OCI-LY7 (cell line): ENCODE results near the gene ACIN1. TPM values are rescaled to one million over a fixed set of nuclear protein-coding genes. Genes with fewer than 3 reads are reported as not detected.
"Not testable (repeated sequence)": the region's sequence is repeated elsewhere in the genome, so short reads cannot be mapped to it uniquely, and the experiment has no call there.

Source experiments
- BruUV-seq: library from RNA; stranded (reverse); fragments of 400-500 nt; replicated peaks from 2 replicates; lab custom pipeline; 2021; lab: Mats Ljungman, UMichigan
- CTCF ChIA-PET: fragments of 300-600 bp; sonication (Branson Sonifier 250); formaldehyde crosslinking; loops from one replicate; lab custom pipeline; 2022; ENCODE audit warnings: antibody characterized with exemption; ENCODE audit not compliant: unreplicated experiment; lab: Charles Lee
- POLR2A ChIA-PET: fragments of 300-600 bp; sonication (Branson Sonifier 250); formaldehyde crosslinking; loops from one replicate; lab custom pipeline; 2022; ENCODE audit warnings: antibody characterized with exemption; lab: Charles Lee
- DNase-seq: peaks from one replicate; pipeline ENCODE4 v3.0.0-alpha.2; 2015; ENCODE audit warnings: low spot score
- H2AFZ ChIP-seq: fragments of 200-600 bp; sonication (generic), shearing (Covaris generic); 2 replicates; pipeline ENCODE4 v1.6.1; 2014; ENCODE audit warnings: mild to moderate bottlenecking, antibody characterized with exemption, low read length, moderate library complexity
- H3K27ac ChIP-seq: fragments of 200-600 bp; sonication (generic); 2 replicates; pipeline ENCODE4 v1.5.1; 2014; ENCODE audit warnings: mixed run types, low read depth, mild to moderate bottlenecking, moderate library complexity, low read length, inconsistent platforms; ENCODE audit not compliant: poor library complexity, severe bottlenecking
- H3K36me3 ChIP-seq: fragments of 200-600 bp; sonication (generic); 2 replicates; pipeline ENCODE4 v1.6.1; 2014; ENCODE audit warnings: mild to moderate bottlenecking, antibody characterized with exemption, low read length, moderate library complexity, mixed read lengths; ENCODE audit not compliant: insufficient read depth
- H3K4me1 ChIP-seq: fragments of 200-600 bp; sonication (generic); 2 replicates; pipeline ENCODE4 v1.5.1; 2014; ENCODE audit warnings: mild to moderate bottlenecking, low read length; ENCODE audit not compliant: insufficient read depth, poor library complexity, severe bottlenecking
- H3K4me2 ChIP-seq: fragments of 200-600 bp; sonication (generic); 2 replicates; pipeline ENCODE4 v1.6.1; 2014; ENCODE audit warnings: mild to moderate bottlenecking, low read length
- H3K4me3 ChIP-seq: fragments of 200-600 bp; sonication (generic); 2 replicates; pipeline ENCODE4 v1.5.1; 2014; ENCODE audit warnings: mild to moderate bottlenecking, low read depth, low read length; ENCODE audit not compliant: poor library complexity, severe bottlenecking
- H3K79me2 ChIP-seq: fragments of 200-600 bp; sonication (generic); 2 replicates; pipeline ENCODE4 v1.6.1; 2016; ENCODE audit warnings: low read depth, mild to moderate bottlenecking, low read length, moderate library complexity, mixed read lengths; ENCODE audit not compliant: insufficient read depth
- H3K9me2 ChIP-seq: fragments of 200-600 bp; sonication (generic); 2 replicates; pipeline ENCODE4 v1.6.1; 2016; ENCODE audit warnings: mild to moderate bottlenecking, low read length, mixed read lengths; ENCODE audit not compliant: insufficient read depth
- H3K9me3 ChIP-seq: fragments of 200-600 bp; sonication (generic); 2 replicates; pipeline ENCODE4 v1.6.1; 2014; ENCODE audit warnings: mild to moderate bottlenecking, mixed run types, low read length, mixed read lengths
- H4K20me1 ChIP-seq: fragments of 200-600 bp; sonication (generic); 2 replicates; pipeline ENCODE4 v1.6.1; 2014; ENCODE audit warnings: mild to moderate bottlenecking, antibody characterized with exemption, low read length, moderate library complexity, mixed read lengths; ENCODE audit not compliant: insufficient read depth
- EZH2phosphoT487 ChIP-seq: fragments of 200-600 bp; sonication (generic); IDR thresholded peaks from 2 replicates; pipeline ENCODE4 v1.6.1; 2018; ENCODE audit warnings: low read depth, borderline replicate concordance, mild to moderate bottlenecking, mixed run types, antibody characterized with exemption, low read length, moderate library complexity, mixed read lengths
- intact Hi-C: fragments of 100-400 bp; cut with micrococcal nuclease; formaldehyde crosslinking; loops from one replicate; pipeline ENCODE4 v1.10.0; 2022; ENCODE audit not compliant: unreplicated experiment
- total RNA-seq, 2 experiments: library from RNA; depleted of rRNA in 1 of 2; stranded (reverse); fragments of >200 nt in 1 of 2; shearing (Covaris generic) in 1 of 2; gene quantifications; 2 replicates each; pipeline ENCODE4 v1.2.3, GENCODE V29; 2014 to 2022
- TF ChIP-seq, protein P1 (sequence below): fragments of 200-600 bp; sonication (generic); conservative IDR thresholded peaks from 2 replicates; pipeline ENCODE4 v1.5.1; 2014; ENCODE audit warnings: mild to moderate bottlenecking, antibody characterized with exemption, low read length, moderate library complexity, mixed read lengths

Gene ACIN1
- total RNA-seq, 2 experiments from 2014 or later = 107 to 206 TPM

DNA sequence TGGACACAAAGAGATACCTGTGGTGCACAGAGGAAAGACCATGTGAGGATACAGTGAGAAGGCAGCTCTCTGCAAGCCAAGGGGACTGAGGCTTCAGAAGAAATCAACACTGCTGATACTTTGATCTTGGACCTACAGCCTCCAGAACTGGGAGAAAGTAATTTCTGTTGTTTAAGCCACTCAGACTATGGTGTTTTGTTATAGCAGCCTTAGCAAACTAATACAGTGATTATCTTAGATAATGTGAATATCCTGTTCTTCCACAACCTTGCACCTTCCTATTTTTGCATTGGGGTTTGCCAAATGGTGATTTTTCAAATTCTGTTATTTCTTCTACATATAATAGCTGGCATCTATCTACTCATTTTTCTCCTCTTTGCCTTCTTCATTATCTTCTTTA is 76.8 kb downstream of the ACIN1 start:
- no peaks in the 10 kb centered on the region for H4K20me1 ChIP-seq
- H3K27ac ChIP-seq = no peak overlapping the region
- POLR2A ChIA-PET = interaction anchor here (2.6 kb wide), 1 partner anchor 12 kb away, joined by 8 read pairs; no protein-coding TSS in a partner anchor
- H3K36me3 ChIP-seq = no peaks in the 10 kb centered on the region
- no peaks in the 10 kb centered on the region for H3K79me2 ChIP-seq
- no peak overlapping the region for H2AFZ ChIP-seq
- DNase-seq = no peak
- intact Hi-C loops = no loop called here
- H3K9me2 ChIP-seq = no peaks in the 10 kb centered on the region
- no peaks in the 10 kb centered on the region for H3K9me3 ChIP-seq
- no TSS peak for BruUV-seq
- H3K4me2 ChIP-seq = no peak overlapping the region
- H3K4me3 ChIP-seq = no peak overlapping the region
- TF ChIP-seq, protein P1, sequence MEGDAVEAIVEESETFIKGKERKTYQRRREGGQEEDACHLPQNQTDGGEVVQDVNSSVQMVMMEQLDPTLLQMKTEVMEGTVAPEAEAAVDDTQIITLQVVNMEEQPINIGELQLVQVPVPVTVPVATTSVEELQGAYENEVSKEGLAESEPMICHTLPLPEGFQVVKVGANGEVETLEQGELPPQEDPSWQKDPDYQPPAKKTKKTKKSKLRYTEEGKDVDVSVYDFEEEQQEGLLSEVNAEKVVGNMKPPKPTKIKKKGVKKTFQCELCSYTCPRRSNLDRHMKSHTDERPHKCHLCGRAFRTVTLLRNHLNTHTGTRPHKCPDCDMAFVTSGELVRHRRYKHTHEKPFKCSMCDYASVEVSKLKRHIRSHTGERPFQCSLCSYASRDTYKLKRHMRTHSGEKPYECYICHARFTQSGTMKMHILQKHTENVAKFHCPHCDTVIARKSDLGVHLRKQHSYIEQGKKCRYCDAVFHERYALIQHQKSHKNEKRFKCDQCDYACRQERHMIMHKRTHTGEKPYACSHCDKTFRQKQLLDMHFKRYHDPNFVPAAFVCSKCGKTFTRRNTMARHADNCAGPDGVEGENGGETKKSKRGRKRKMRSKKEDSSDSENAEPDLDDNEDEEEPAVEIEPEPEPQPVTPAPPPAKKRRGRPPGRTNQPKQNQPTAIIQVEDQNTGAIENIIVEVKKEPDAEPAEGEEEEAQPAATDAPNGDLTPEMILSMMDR = no peak
- no peak for TF ChIP-seq EZH2phosphoT487
- H3K4me1 ChIP-seq = no peaks in the 10 kb centered on the region
- CTCF ChIA-PET = no interaction called here

DNA sequence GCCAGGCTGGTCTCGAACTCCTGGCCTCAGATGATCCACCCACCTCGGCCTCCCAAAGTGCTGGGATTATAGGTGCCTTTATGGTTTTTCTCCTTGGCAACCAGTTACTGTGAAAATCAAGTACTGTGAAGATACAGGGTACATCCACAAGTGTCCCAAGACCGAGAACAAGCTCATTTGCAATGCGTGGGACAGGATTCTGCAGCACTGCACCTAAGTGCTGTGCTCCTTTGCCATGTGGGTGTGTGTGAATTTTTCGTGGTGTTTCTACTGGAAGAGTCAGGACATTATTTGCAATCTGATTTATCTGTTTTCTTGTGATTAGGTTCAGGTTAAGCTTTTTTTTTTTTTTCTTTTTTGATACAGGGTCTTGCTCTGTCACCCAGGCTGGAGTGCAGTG is 77.8 kb downstream of the ACIN1 start:
- H4K20me1 ChIP-seq = no peaks in the 10 kb centered on the region
- H3K36me3 ChIP-seq = no peaks in the 10 kb centered on the region
- intact Hi-C loops = no loop called here
- H3K4me1 ChIP-seq = no peaks in the 10 kb centered on the region
- no peak overlapping the region for H3K27ac ChIP-seq
- H2AFZ ChIP-seq = no peak overlapping the region
- CTCF ChIA-PET = no interaction called here
- BruUV-seq = no TSS peak
- H3K9me3 ChIP-seq = no peaks in the 10 kb centered on the region
- H3K4me2 ChIP-seq = no peak overlapping the region
- no peak overlapping the region for H3K4me3 ChIP-seq
- no peaks in the 10 kb centered on the region for H3K79me2 ChIP-seq
- DNase-seq = no peak
- no peaks in the 10 kb centered on the region for H3K9me2 ChIP-seq
- POLR2A ChIA-PET = interaction anchor here (0.7 to 2.6 kb wide), 2 partner anchors 11 to 59 kb away, joined by 3 to 8 read pairs; no protein-coding TSS in a partner anchor
- TF ChIP-seq, protein P1 = no peak
- TF ChIP-seq EZH2phosphoT487 = no peak

DNA sequence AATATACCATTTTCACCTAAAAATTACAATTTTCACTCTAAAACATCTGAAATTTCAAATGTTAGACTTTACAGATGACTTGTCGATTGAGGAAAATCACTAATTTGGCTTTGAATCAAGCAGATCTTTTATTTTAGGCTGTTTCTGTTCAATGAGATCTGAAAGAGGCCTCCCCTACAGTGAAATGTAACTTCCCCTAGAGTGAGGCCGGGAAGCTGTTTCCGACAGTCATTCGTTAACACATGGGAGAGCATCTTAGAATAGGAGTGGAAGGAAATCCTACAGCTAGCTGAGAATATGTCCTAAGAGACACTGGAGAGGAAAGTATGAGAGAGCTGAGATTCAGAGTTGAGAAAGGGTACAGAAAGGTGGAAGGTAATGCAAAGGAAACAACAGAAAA is 79.3 kb downstream of the ACIN1 start:
- BruUV-seq = no TSS peak
- no peak for DNase-seq
- Histone ChIP-seq H3K36me3 (no peaks in the 10 kb centered on the region), H2AFZ (no peak overlapping the region), H4K20me1 (no peaks in the 10 kb centered on the region), H3K27ac (no peak overlapping the region), H3K4me2 (no peak overlapping the region), H3K79me2 (no peaks in the 10 kb centered on the region), H3K9me2 (no peaks in the 10 kb centered on the region), H3K9me3 (no peaks in the 10 kb centered on the region), H3K4me1 (peaks cover under 1% of the 10 kb centered on the region), H3K4me3 (no peak overlapping the region)
- CTCF ChIA-PET = interaction anchor here (1.6 kb wide), 1 partner anchor 9 kb away, joined by 4 read pairs; no protein-coding TSS in a partner anchor
- POLR2A ChIA-PET = interaction anchor here (1.7 to 2.6 kb wide), 2 partner anchors 9 kb away, joined by 5 to 8 read pairs; no protein-coding TSS in a partner anchor
- intact Hi-C loops = no loop called here
- no peak for TF ChIP-seq EZH2phosphoT487

DNA sequence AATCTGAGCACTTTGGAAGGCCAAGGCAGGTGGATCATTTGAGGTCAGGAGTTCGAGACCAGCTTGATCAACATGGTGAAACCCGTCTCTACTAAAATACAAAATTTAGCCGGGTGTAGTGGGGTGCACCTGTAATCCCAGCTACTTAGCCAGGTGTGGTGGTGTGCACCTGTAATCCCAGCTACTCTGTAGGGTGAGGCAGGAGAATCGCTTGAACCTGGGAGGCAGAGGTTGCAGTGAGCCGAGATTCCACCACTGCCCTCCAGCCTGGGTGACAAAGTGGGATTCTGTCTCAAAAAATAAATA is 81.2 kb downstream of the ACIN1 start:
- H3K27ac ChIP-seq, H3K9me3 ChIP-seq, H3K36me3 ChIP-seq, H3K9me2 ChIP-seq, H3K4me3 ChIP-seq, H2AFZ ChIP-seq, BruUV-seq, H4K20me1 ChIP-seq, CTCF ChIA-PET, DNase-seq, H3K79me2 ChIP-seq, H3K4me2 ChIP-seq, intact Hi-C loops: not testable (repeated sequence)
- H3K4me1 ChIP-seq = peaks cover 15% of the 10 kb centered on the region
- POLR2A ChIA-PET = interaction anchor here (0.8 kb wide), 1 partner anchor 448 kb away, joined by 4 read pairs; no protein-coding TSS in a partner anchor
